Measurements from ENCODE around the gene FBXL19.

Gene FBXL19

GRCh38 chr16:30924076-30924912, 922 bp downstream of the FBXL19 start:
- TF ChIP-seq GATA2 (IDR thresholded peaks at IDR 0.05; ENCODE audit: low read depth, low read length) = no peak
- no peak for TF ChIP-seq GATA3 (IDR thresholded peaks at IDR 0.05; ENCODE audit: low read depth, low read length)

DNA sequence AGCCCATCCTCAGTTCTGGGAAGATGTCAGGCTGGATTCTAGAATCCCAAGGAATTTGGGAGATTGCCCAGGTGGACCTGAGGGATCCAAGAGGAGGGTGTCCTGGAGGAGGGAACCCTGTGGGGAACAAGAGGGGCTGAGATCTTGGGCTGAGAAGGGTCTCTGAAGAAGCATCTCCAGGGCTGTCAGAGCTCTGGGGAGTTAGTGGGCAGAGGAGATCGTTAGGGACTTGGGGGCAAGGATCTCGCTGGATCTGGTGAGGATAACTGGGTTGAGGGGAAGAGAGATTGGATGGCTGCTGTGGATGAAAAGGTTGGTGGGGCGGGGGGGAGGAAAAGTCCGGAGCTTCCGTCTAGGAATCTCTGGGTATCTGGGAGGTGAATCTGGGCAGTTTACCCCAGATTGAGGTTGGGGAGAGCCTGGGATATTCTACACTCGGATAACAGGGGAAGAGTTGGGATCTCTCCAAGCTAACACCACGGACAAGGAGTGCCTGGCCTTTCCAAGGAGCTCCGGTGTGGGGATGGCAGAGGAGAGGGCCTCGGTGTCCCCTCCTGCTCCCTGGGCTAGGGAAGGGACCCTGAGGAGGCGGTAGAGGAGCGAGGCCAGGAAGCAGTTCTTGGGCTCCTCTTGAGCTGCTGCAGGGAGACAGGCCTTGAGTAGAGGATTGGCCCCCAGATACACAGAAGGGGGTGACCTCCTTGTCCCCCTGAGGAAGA, 1.7 kb downstream of the FBXL19 start:
- TF ChIP-seq GATA2 (IDR thresholded peaks at IDR 0.05; ENCODE audit: low read depth, low read length) (no peak), GATA3 (IDR thresholded peaks at IDR 0.05; ENCODE audit: low read depth, low read length) (no peak)

- TF ChIP-seq GATA2 (IDR thresholded peaks at IDR 0.05; ENCODE audit: low read depth, low read length) (no peak), GATA3 (IDR thresholded peaks at IDR 0.05; ENCODE audit: low read depth, low read length) (no peak)
Measured at GRCh38 chr16:30925632-30925987, 2.2 kb downstream of the FBXL19 start.

DNA sequence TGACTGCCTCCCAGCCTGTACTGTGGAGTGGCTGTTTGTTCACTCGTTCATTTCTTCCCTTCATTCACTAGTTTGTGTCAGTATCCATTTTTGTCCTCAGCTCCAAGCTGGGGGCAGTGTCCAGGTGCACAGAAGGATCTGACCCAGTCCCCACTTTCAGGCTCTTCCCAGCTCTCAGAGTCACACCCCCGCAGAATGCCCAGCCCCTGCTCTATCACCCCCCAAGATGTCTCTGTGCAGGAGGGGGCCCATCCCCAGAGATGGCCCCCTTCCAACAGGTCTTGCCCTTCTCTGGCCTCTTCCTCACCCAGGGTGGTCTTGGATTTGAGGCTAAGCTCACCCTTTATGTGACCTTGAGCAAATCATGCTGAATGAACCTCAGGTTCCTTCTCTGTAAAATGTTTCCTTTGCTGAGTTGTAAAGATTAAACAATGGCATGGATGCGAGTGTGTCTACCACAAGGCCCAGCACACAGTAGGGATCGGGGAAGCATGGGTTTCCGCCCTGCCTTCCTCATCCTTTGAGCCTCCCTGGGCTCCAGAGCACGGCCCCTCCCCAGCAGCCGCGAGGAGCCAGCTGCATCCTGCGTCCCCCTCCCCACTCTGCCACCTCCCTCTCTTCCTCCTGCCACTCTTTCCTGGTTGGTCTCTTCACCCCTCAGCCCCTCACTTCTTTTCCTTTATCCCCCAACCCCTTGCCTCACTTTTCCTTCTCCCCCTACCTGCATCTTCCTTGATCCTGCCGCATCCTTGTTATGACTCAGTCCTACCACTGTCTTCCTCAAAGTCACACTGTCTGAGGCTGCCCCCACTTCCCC, 2.8 kb downstream of the FBXL19 start:
- TF ChIP-seq GATA2 (IDR thresholded peaks at IDR 0.05; ENCODE audit: low read depth, low read length) (no peak), GATA3 (IDR thresholded peaks at IDR 0.05; ENCODE audit: low read depth, low read length) (no peak)

GRCh38 chr16:30926937-30927788, 3.8 kb downstream of the FBXL19 start:
- TF ChIP-seq GATA3 (IDR thresholded peaks at IDR 0.05; ENCODE audit: low read depth, low read length) = no peak
- no peak for TF ChIP-seq GATA2 (IDR thresholded peaks at IDR 0.05; ENCODE audit: low read depth, low read length)

GRCh38 chr16:30927789-30928378, 4.5 kb downstream of the FBXL19 start:
- TF ChIP-seq GATA2 (IDR thresholded peaks at IDR 0.05; ENCODE audit: low read depth, low read length) (no peak), GATA3 (IDR thresholded peaks at IDR 0.05; ENCODE audit: low read depth, low read length) (no peak)

- no peak for TF ChIP-seq GATA3 (IDR thresholded peaks at IDR 0.05; ENCODE audit: low read depth, low read length)
- no peak for TF ChIP-seq GATA2 (IDR thresholded peaks at IDR 0.05; ENCODE audit: low read depth, low read length)
Measured at GRCh38 chr16:30928390-30928789, 5.0 kb downstream of the FBXL19 start.

GRCh38 chr16:30929167-30929566, 5.8 kb downstream of the FBXL19 start:
- no peak for TF ChIP-seq GATA3 (IDR thresholded peaks at IDR 0.05; ENCODE audit: low read depth, low read length)
- no peak for TF ChIP-seq GATA2 (IDR thresholded peaks at IDR 0.05; ENCODE audit: low read depth, low read length)

DNA sequence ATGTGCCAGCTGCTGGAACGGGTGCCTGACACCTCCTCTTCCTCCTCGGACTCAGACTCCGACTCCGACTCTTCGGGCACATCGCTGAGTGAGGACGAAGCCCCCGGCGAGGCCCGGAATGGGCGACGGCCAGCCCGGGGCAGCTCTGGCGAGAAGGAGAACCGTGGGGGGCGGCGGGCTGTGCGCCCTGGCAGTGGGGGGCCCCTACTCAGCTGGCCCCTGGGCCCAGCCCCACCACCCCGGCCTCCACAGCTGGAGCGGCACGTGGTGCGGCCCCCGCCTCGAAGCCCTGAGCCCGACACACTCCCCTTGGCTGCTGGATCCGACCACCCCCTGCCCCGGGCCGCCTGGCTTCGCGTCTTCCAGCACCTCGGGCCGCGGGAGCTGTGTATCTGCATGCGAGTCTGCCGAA, 6.8 kb downstream of the FBXL19 start:
- TF ChIP-seq GATA2 (IDR thresholded peaks at IDR 0.05; ENCODE audit: low read depth, low read length) = no peak
- no peak for TF ChIP-seq GATA3 (IDR thresholded peaks at IDR 0.05; ENCODE audit: low read depth, low read length)

DNA sequence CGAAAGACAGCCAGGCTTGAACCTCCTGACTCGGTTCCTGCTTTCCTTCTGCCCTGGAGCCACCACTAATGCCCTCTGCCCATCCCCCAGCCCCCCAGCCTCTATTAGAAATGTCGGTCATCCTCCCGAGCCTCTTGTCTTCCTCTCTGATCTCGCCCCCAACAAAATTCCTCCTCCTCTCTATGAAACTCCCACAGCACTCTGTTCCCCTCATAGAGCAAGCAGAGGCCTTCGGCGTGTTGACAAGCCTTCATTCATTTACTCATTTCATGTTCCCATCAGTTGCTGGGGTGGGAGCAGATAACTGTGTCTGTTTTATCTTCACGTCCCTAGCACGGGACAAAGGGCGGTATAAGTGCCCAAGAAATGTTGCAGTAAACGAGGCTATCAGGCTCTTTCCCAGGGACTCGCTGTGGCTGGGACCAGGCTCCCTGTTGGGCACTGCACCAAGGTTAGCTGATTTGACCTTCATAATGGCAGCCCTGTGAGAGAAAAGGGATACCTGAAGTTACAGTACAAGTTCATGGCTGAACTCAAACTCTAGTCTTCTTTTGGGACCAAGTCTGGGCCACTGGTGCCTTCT, 7.8 kb downstream of the FBXL19 start:
- TF ChIP-seq GATA3 (IDR thresholded peaks at IDR 0.05; ENCODE audit: low read depth, low read length) (no peak), GATA2 (IDR thresholded peaks at IDR 0.05; ENCODE audit: low read depth, low read length) (no peak)

DNA sequence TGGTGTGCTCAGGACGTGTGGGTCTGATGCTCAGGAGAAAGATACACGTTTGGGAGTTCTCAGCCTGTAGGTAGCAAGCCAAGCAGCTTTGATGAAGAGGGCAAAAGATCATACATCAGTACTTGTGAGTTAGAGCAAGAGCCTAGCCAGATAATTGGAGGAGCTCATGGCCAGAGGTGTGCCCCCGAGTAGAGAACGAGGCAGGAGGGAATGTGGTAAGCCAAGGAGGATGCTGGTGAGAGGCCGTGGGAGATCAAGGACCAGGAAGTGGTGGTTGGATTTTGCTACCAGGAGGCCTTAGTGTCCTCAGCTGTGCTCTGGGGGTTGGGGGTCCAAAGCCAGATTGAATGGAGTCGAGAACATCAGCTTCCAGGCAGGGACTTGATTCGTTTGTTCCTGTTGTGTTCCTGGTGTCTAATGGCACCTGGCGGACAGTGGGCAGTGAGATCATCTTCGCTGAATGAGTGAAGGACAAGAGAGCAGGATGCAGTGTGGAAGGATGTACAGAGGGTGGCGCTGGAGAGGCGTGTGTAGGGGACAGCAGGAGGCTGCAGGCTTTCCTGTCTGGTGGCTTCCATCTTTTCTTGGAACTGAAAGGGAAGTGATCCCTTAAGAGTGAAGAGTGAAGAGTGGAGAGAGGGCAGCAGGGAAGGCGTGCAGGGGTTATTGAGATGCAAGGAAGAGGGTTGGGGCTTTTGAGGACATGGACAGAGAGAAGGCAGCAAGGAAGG, 11.6 kb downstream of the FBXL19 start:
- TF ChIP-seq GATA2 (IDR thresholded peaks at IDR 0.05; ENCODE audit: low read depth, low read length) (no peak), GATA3 (IDR thresholded peaks at IDR 0.05; ENCODE audit: low read depth, low read length) (no peak)

DNA sequence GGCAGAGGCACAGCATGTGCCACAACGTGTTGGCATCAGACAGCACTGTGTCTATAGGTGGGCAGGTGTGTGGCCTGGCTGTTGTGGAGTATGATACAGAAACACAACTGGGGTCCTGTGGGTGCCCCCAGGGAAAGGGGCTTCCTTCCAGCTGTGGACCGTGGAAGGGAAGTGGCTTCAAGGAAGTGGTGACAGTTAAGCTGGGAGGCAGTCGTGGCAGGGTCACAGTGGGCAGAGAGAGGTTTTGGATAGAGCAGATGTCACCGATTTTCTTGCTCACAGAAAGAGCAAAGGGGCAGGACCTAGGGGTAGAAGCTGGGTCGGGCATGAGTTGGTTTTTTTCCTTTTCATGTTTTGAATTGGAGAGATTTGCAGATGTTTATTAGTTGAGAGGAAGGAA, 14.3 kb downstream of the FBXL19 start:
- TF ChIP-seq GATA3 (IDR thresholded peaks at IDR 0.05; ENCODE audit: low read depth, low read length) = no peak

All from SH-SY5Y (cell line).